Transverse colon (tissue), 4 donors: ENCODE data around the gene LHFPL6.

Experiments used
- CTCF ChIP-seq, 5 experiments: fragments of 200-600 bp in 3 of 5; fragments of 450-650 bp in 2 of 5; sonication (generic) in 3 of 5; IDR thresholded peaks; 1 replicate in 2 of 5; 2 replicates in 3 of 5; pipeline ENCODE4 v1.5.1; 2016 to 2017; ENCODE audit warnings: antibody characterized with exemption in 5 of 5, inconsistent platforms in 3 of 5, mild to moderate bottlenecking in 2 of 5, moderate library complexity in 1 of 5
- POLR2A ChIP-seq: fragments of 450-650 bp; IDR thresholded peaks from one replicate; pipeline ENCODE4 v1.6.1; 2016; ENCODE audit warnings: antibody characterized with exemption, mild to moderate bottlenecking, moderate library complexity
- POLR2AphosphoS5 ChIP-seq, 3 donors: sonication (generic); formaldehyde crosslinking; IDR thresholded peaks; one replicate each; pipeline ENCODE4 v1.6.1; 2016; ENCODE audit warnings: antibody characterized with exemption in 3 of 3

- TF ChIP-seq POLR2A (no peak), CTCF (IDR thresholded peaks at IDR 0.05) (no peak), POLR2AphosphoS5 (IDR thresholded peaks at IDR 0.05) (no peak)
Measured at GRCh38 chr13:39525506-39525905, 77.5 kb downstream of the LHFPL6 start.
